Liver (tissue), 9 donors: Measurements from ENCODE around the gene MYO9A. TPM values are rescaled to one million over a fixed set of nuclear protein-coding genes. Genes with fewer than 3 reads are reported as not detected.

ENCODE experiments used
- DNase-seq: peaks from one replicate; pipeline ENCODE4 v3.0.0-alpha.2; 2017; ENCODE audit warnings: low spot score
- H3K27ac ChIP-seq, 2 donors: one replicate each; pipeline ENCODE4 v1.7.0; 2013; ENCODE audit warnings: inconsistent platforms in 2 of 2, low read length in 2 of 2, control low read depth in 1 of 2, low read depth in 1 of 2, mild to moderate bottlenecking in 1 of 2
- H3K27me3 ChIP-seq, 4 donors: one replicate each; pipeline versions ENCODE4 v1.6.1 to v1.7.0; 2013; ENCODE audit warnings: low read length in 3 of 4, inconsistent platforms in 1 of 4, mild to moderate bottlenecking in 1 of 4, moderate library complexity in 1 of 4; ENCODE audit not compliant: control insufficient read depth in 4 of 4, insufficient read depth in 4 of 4
- H3K36me3 ChIP-seq, 4 donors: one replicate each; pipeline versions ENCODE4 v1.6.1 to v1.7.0; 2013; ENCODE audit warnings: low read length in 3 of 4, mild to moderate bottlenecking in 3 of 4, low read depth in 1 of 4, moderate library complexity in 1 of 4; ENCODE audit not compliant: control insufficient read depth in 4 of 4, insufficient read depth in 3 of 4
- H3K4me1 ChIP-seq, 4 donors: one replicate each; pipeline versions ENCODE4 v1.6.1 to v1.7.0; 2013; ENCODE audit warnings: low read length in 3 of 4, mild to moderate bottlenecking in 3 of 4, moderate library complexity in 1 of 4; ENCODE audit not compliant: control insufficient read depth in 4 of 4, insufficient read depth in 4 of 4
- H3K4me3 ChIP-seq, 3 donors: one replicate each; pipeline versions ENCODE4 v1.6.1 to v1.7.0; 2013; ENCODE audit warnings: low read length in 3 of 3, control low read depth in 1 of 3, low read depth in 1 of 3, mild to moderate bottlenecking in 1 of 3
- H3K9ac ChIP-seq, 2 donors: one replicate each; pipeline ENCODE4 v1.7.0; 2013; ENCODE audit warnings: low read length in 2 of 2, mild to moderate bottlenecking in 2 of 2, moderate library complexity in 2 of 2, control low read depth in 1 of 2, low read depth in 1 of 2
- H3K9me3 ChIP-seq, 4 donors: one replicate each; pipeline versions ENCODE4 v1.6.1 to v1.7.0; 2013; ENCODE audit warnings: low read length in 3 of 4; ENCODE audit not compliant: control insufficient read depth in 4 of 4
- EGR1 ChIP-seq, 2 donors: IDR thresholded peaks; 2 replicates each; pipeline ENCODE4 v1.6.1; 2016 to 2018; ENCODE audit warnings: antibody characterized with exemption in 2 of 2, low read depth in 2 of 2
- FOXA1 ChIP-seq: IDR thresholded peaks from 2 replicates; pipeline ENCODE4 v1.6.1; 2016; ENCODE audit warnings: antibody characterized with exemption
- FOXA2 ChIP-seq: IDR thresholded peaks from 2 replicates; pipeline ENCODE4 v1.6.1; 2016; ENCODE audit warnings: antibody characterized with exemption
- HNF4A ChIP-seq, 2 donors: conservative IDR thresholded peaks; 2 replicates each; pipeline ENCODE4 v1.6.1; 2016; ENCODE audit warnings: antibody characterized with exemption in 2 of 2, mild to moderate bottlenecking in 2 of 2
- HNF4G ChIP-seq: IDR thresholded peaks from 2 replicates; pipeline ENCODE4 v1.6.1; 2016; ENCODE audit warnings: antibody characterized with exemption
- JUND ChIP-seq, 2 donors: IDR thresholded peaks; 2 replicates each; pipeline ENCODE4 v1.6.1; 2016; ENCODE audit warnings: antibody characterized with exemption in 2 of 2
- NR2F2 ChIP-seq: IDR thresholded peaks from 2 replicates; pipeline ENCODE4 v1.6.1; 2016; ENCODE audit warnings: antibody characterized with exemption
- RAD21 ChIP-seq, 2 donors: IDR thresholded peaks; 2 replicates each; pipeline ENCODE4 v1.6.1; 2016; ENCODE audit warnings: antibody characterized with exemption in 2 of 2, mild to moderate bottlenecking in 2 of 2
- RXRA ChIP-seq, 2 donors: IDR thresholded peaks; 2 replicates each; pipeline ENCODE4 v1.6.1; 2017 to 2018; ENCODE audit warnings: antibody characterized with exemption in 2 of 2, mild to moderate bottlenecking in 1 of 2
- SP1 ChIP-seq: IDR thresholded peaks from 2 replicates; pipeline ENCODE4 v1.6.1; 2018; ENCODE audit warnings: antibody characterized with exemption, mild to moderate bottlenecking
- TAF1 ChIP-seq: conservative IDR thresholded peaks from 2 replicates; pipeline ENCODE4 v1.6.1; 2016; ENCODE audit warnings: antibody characterized with exemption, mild to moderate bottlenecking
- YY1 ChIP-seq: IDR thresholded peaks from 2 replicates; pipeline ENCODE4 v1.6.1; 2016; ENCODE audit warnings: antibody characterized with exemption, mild to moderate bottlenecking
- polyA plus RNA-seq, 2 donors: library from polyadenylated mRNA; stranded (reverse) in 1 of 2; unstranded in 1 of 2; fragments of 200-250 nt in 1 of 2; fragments of >200 nt in 1 of 2; fragmentation: Nextera tagmentation in 1 of 2; extraction: Ambion mirVana in 1 of 2; gene quantifications; one replicate each; pipeline versions ENCODE4 v1.2.1 to v1.2.3, GENCODE V29; 2013 to 2015
- total RNA-seq, 2 donors: library from RNA; depleted of rRNA; stranded (reverse); fragments of >200 nt; gene quantifications; one replicate each; pipeline ENCODE4 v1.2.3, GENCODE V29; 2014
- TF ChIP-seq, protein P1 (sequence below): IDR thresholded peaks from 2 replicates; pipeline ENCODE4 v1.6.1; 2016; ENCODE audit warnings: antibody characterized with exemption, mild to moderate bottlenecking
- TF ChIP-seq, protein P2 (sequence below): IDR thresholded peaks from 2 replicates; pipeline ENCODE4 v1.6.1; 2016; ENCODE audit warnings: antibody characterized with exemption
- TF ChIP-seq, protein P3 (sequence below): fragments of 150-350 bp; IDR thresholded peaks from 2 replicates; pipeline ENCODE4 v1.5.1; 2017; ENCODE audit warnings: improper control_type of control experiment, low read depth, low read length; ENCODE audit not compliant: missing input control
- TF ChIP-seq, protein P4 (sequence below): IDR thresholded peaks from 2 replicates; pipeline ENCODE4 v1.6.1; 2016; ENCODE audit warnings: antibody characterized with exemption
- TF ChIP-seq, protein P5 (sequence below): IDR thresholded peaks from 2 replicates; pipeline ENCODE4 v1.6.1; 2016; ENCODE audit warnings: antibody characterized with exemption
- donor health status: healthy.
- donor health status: healthy.
- donor health status: healthy.
- donor health status: healthy.
- donor health status: healthy.

The MYO9A gene
- total and polyA plus RNA-seq, 4 donors, result 1.4 to 14.9 (median 8.4) TPM

DNA sequence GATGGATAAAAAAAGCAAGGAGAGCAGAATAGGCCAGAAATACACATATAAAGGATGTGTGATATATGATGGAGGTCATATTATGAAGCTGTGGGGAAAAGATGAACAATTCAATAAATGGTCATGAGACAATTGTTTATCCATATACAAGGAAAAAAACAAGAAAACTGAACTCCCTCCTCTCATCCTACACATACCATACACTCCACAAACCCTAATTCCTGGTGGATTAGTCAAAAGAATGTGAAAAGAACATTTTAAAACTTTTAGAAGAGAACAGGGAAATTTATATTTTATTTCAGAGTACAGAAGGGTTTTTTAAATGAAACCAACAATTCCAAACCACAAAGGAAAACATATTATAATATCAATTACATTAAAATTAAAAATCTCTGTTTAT is 342.1 kb downstream of the MYO9A start:
- no peak overlapping the region for H3K9ac ChIP-seq
- H3K4me1 ChIP-seq, result no peaks in the 10 kb centered on the region
- TF ChIP-seq SP1 (no peak), EGR1 (IDR thresholded peaks at IDR 0.05; ENCODE audit: low read depth in 2 of 2) (no peak), TAF1 (no peak), HNF4A (conservative IDR thresholded peaks at IDR 0.05) (no peak), FOXA2 (no peak), RAD21 (IDR thresholded peaks at IDR 0.05) (no peak), FOXA1 (no peak), HNF4G (no peak), JUND (IDR thresholded peaks at IDR 0.05) (no peak), NR2F2 (no peak), YY1 (no peak), RXRA (IDR thresholded peaks at IDR 0.05) (no peak)
- TF ChIP-seq, protein P1, sequence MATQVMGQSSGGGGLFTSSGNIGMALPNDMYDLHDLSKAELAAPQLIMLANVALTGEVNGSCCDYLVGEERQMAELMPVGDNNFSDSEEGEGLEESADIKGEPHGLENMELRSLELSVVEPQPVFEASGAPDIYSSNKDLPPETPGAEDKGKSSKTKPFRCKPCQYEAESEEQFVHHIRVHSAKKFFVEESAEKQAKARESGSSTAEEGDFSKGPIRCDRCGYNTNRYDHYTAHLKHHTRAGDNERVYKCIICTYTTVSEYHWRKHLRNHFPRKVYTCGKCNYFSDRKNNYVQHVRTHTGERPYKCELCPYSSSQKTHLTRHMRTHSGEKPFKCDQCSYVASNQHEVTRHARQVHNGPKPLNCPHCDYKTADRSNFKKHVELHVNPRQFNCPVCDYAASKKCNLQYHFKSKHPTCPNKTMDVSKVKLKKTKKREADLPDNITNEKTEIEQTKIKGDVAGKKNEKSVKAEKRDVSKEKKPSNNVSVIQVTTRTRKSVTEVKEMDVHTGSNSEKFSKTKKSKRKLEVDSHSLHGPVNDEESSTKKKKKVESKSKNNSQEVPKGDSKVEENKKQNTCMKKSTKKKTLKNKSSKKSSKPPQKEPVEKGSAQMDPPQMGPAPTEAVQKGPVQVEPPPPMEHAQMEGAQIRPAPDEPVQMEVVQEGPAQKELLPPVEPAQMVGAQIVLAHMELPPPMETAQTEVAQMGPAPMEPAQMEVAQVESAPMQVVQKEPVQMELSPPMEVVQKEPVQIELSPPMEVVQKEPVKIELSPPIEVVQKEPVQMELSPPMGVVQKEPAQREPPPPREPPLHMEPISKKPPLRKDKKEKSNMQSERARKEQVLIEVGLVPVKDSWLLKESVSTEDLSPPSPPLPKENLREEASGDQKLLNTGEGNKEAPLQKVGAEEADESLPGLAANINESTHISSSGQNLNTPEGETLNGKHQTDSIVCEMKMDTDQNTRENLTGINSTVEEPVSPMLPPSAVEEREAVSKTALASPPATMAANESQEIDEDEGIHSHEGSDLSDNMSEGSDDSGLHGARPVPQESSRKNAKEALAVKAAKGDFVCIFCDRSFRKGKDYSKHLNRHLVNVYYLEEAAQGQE, result no peak
- TF ChIP-seq, protein P2, sequence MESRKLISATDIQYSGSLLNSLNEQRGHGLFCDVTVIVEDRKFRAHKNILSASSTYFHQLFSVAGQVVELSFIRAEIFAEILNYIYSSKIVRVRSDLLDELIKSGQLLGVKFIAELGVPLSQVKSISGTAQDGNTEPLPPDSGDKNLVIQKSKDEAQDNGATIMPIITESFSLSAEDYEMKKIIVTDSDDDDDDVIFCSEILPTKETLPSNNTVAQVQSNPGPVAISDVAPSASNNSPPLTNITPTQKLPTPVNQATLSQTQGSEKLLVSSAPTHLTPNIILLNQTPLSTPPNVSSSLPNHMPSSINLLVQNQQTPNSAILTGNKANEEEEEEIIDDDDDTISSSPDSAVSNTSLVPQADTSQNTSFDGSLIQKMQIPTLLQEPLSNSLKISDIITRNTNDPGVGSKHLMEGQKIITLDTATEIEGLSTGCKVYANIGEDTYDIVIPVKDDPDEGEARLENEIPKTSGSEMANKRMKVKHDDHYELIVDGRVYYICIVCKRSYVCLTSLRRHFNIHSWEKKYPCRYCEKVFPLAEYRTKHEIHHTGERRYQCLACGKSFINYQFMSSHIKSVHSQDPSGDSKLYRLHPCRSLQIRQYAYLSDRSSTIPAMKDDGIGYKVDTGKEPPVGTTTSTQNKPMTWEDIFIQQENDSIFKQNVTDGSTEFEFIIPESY, result no peak
- TF ChIP-seq, protein P3, sequence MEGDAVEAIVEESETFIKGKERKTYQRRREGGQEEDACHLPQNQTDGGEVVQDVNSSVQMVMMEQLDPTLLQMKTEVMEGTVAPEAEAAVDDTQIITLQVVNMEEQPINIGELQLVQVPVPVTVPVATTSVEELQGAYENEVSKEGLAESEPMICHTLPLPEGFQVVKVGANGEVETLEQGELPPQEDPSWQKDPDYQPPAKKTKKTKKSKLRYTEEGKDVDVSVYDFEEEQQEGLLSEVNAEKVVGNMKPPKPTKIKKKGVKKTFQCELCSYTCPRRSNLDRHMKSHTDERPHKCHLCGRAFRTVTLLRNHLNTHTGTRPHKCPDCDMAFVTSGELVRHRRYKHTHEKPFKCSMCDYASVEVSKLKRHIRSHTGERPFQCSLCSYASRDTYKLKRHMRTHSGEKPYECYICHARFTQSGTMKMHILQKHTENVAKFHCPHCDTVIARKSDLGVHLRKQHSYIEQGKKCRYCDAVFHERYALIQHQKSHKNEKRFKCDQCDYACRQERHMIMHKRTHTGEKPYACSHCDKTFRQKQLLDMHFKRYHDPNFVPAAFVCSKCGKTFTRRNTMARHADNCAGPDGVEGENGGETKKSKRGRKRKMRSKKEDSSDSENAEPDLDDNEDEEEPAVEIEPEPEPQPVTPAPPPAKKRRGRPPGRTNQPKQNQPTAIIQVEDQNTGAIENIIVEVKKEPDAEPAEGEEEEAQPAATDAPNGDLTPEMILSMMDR, result no peak
- TF ChIP-seq, protein P4, sequence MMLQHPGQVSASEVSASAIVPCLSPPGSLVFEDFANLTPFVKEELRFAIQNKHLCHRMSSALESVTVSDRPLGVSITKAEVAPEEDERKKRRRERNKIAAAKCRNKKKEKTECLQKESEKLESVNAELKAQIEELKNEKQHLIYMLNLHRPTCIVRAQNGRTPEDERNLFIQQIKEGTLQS, result no peak
- TF ChIP-seq, protein P5, sequence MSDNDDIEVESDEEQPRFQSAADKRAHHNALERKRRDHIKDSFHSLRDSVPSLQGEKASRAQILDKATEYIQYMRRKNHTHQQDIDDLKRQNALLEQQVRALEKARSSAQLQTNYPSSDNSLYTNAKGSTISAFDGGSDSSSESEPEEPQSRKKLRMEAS, result no peak
- no peaks in the 10 kb centered on the region for H3K9me3 ChIP-seq
- no peak for DNase-seq
- no peak overlapping the region for H3K4me3 ChIP-seq
- H3K27ac ChIP-seq, result no peak overlapping the region
- peaks cover 0 to 17% (median 5%) of the 10 kb centered on the region in 4 donors for H3K36me3 ChIP-seq
- H3K27me3 ChIP-seq, result no peaks in the 10 kb centered on the region
